Glomerular visceral epithelial cell (primary cell): Measurements from ENCODE around the gene DGCR8.

Source experiments
- DNase-seq: peaks from one replicate; pipeline ENCODE4 v3.0.0-alpha.2; 2016; ENCODE audit errors: extremely low spot score

DGCR8 gene

GRCh38 chr22:20137671-20138416 is 57.8 kb downstream of the DGCR8 start:
- DNase-seq: no peak

GRCh38 chr22:20138417-20138738 is 58.3 kb downstream of the DGCR8 start:
- no peak for DNase-seq

- no peak for DNase-seq
These were observed 58.8 kb downstream of the DGCR8 start for GRCh38 chr22:20138868-20139267.

GRCh38 chr22:20139391-20140106 is 59.5 kb downstream of the DGCR8 start:
- DNase-seq: no peak

- DNase-seq: no peak
These were observed 60.0 kb downstream of the DGCR8 start for GRCh38 chr22:20140107-20140445.

DNA sequence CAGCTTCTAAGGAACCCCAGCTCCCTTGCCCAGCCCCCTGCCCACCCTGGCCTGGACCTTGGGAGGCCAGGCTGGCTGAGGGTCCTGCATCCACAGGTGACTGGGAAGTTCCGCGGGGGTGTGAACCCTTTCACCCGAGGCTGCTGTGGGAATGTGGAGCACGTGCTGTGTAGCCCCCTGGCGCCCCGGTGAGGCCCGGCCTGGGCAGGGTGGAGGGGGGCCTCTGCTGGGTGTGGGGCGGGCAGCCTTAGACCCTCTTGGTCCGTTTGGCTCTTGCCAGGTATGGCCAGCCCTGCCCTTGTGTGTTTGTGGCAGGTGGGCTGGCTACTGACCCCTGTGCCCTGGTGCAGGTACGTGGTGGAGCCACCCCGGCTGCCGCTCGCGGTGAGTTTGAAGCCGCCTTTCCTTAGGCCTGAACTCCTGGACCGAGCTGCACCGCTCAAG is 60.5 kb downstream of the DGCR8 start:
- no peak for DNase-seq

DNA sequence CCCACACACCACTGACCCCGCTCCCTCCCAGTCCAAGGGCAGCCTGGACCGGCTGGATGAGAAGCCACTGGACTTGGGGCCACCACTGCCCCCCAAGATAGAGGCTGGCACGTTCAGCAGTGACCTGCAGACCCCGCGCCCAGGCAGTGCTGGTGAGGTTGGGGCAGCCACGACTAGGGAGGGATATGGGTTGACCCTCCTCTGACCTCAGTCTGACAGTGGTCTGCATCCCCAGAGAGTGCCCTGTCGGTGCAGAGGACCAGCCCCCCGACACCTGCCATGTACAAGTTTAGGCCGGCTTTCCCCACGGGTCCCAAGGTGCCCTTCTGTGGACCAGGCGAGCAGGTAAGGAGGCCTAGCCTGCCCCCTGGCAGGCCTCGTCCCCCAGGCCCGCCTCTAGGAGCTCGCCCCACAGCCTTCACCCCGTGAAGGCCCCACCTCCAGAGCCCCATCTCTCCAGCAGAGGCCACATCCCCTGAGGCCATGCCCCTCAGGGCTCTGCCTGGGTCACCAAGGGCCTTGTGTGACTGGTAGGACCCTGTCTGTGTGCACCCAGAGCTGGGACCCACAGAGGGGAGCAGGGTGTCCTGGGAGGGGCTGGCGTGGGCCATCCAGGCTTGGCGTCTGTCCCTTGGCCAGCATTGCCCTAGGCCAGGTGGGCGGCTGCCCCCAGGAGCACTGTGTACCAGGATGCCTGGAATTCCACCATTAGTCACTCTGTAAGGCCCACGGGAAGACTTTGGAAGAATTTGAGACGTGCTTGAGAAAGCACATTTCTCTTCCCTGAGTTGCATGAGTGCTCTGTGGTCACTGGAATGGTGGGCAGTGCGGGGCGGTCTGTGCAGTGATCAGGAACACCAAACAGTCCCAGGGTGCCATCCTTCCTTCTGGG is 61.4 kb downstream of the DGCR8 start:
- peak; percentile 85 for DNase-seq

GRCh38 chr22:20142711-20143621 is 62.9 kb downstream of the DGCR8 start:
- no peak for DNase-seq

GRCh38 chr22:20143883-20144665 is 64.0 kb downstream of the DGCR8 start:
- no peak for DNase-seq

DNA sequence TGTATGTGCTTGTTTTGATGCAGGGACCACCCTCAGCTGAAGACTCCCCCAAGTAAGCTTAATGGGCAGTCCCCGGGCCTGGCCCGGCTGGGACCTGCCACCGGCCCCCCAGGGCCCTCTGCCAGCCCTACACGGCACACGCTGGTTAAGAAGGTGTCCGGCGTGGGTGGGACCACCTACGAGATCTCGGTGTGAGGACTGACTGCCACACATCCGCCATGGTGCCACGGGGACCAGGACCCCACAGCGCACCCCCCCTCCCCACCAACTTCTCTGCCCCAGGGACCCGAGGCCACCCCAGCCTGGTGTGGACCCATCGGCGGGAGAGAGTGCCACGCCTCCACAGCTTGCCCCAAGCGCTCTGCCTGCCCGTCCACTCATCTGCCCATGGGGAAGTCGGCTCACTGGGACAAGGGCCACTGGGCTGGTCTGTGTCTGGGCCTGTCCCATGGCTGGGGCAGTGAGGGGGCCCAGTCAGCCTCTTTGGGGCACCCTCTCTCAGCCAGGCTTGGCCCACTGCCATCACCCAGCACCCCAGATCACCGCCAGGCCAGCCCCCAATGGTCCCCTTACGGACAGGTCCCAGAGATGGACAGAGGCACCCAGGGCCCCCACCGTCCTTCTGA is 65.3 kb downstream of the DGCR8 start:
- DNase-seq: no peak

DNA sequence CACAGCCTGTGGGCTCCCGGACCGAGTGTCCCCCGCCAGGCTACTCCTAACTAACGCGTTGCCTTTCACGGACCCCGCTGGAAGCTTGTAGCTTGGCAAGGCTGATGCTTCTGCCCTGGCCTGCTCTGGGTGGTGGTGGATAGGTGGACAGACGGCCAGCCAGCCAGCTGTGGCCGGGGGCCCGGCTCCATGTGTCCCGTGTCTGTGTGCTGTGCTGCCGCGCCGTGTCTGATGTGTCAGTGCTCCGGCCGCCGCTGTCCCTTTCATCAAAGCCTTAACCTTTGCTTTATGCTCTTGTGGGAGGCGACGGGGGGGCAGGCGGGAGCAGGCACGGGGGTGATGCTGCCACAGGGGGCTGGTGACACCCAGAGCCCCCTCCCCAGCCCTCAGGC is 65.8 kb downstream of the DGCR8 start:
- no peak for DNase-seq

DNA sequence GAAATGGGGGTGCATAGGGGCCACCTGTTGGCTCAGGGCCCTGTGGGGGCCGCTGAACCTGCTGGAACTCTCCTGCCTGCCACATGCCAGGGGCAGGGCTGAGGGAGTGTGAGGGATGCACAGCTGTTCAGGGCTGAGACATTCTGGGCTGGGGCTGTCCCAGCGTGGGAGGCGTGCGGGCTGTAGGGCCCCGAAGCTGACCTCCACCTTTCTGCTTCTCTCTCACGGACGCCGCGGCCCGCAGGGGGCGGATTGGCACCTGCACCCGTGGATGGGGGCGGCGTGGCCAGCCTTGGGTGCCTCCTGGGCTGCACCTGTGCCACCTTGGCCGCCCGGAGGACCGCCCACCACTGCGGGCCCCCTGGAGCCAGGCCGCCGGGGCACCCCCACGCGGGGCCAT is 66.7 kb downstream of the DGCR8 start:
- DNase-seq: no peak

GRCh38 chr22:20147237-20147988 is 67.4 kb downstream of the DGCR8 start:
- no peak for DNase-seq

DNA sequence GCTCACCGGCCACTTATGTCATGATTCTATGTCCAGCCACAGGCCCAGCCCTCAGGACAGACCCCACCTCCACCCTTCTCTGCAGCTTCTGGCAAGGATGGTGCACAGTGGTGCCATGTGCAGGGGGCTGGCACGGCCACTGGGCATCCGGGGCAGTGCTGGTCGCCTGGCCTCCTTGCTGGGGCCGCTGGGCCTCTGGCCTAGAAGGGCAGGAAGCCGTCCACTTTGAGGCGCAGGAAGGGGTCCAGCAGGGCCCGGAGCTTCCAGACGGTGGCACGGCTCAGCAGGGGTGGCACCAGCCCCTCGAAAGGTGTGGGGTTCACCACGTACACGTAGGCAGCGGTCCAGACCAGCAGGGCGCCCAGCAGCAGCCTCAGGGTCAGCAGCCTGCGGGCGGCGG is 68.4 kb downstream of the DGCR8 start:
- no peak for DNase-seq

GRCh38 chr22:20149257-20150250 is 69.5 kb downstream of the DGCR8 start:
- no peak for DNase-seq

DNA sequence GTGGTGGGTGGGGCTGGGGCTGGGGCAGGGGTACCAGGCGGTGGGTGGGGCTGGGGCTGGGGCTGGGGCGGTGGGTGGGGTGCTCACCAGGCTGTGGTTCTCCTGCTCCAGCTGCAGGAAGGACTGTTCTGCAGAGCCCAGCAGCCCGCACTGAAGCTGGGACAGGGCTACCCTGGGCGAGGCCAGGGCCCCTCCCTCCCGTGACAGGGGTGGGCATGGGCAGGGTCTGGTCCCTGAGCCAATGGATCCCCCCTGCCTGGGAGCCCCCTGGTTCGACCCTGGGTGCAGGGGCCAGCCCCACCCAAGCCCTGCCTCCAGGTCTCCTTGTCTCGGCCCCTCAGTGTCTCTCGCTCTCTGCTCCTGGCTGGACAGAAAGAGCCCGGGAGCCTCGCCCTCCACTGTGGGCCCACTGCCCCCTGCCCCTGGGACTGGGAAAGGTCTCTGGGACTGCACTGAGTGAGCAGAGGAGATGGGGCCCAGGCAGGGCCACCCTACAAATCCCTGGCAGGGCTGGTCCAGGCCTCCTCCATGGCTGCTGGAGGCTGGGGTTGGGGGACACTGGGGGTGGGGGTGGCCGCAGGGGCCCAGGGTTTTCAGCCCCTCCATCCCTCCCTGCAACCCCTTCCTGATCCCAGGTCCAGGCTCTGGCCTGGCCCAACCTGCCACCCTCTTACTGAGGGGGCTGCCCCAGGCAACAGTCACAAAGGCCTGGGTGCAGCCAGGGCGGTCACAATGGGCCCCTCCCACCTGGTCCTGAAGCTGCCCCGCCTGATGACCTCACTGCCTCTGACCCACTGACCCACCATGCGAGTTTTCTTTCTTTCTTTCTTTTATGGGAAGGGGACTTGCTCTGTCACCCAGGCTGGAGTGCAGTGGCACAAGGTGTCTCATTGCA is 70.6 kb downstream of the DGCR8 start, which contains the start of gene CCDC188:
Gene CCDC188 (minus strand): TSS at position 675 of the 895 bp plus-strand sequence. CDS start 69 bp downstream, at position 606.
- DNase-seq: no peak

DNA sequence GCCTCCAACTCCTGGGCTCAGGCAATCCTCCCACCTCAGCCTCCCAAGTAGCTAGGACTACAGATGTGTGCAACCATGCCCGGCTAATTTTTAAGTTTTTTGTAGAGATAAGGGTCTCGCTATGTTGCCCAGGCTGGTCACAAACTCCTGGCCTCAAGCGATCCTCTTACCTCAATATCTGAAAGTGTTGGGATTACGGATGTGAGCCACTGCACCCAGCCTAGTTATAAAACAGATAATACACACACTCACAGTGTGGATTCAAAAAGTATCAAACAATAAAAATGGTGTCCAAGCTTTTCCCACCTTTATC is 71.2 kb downstream of the DGCR8 start:
- no peak for DNase-seq
